HS-27A (cell line): ENCODE data around the gene KRT6B.
"Not testable (repeated sequence)": the region's sequence is repeated elsewhere in the genome, so short reads cannot be mapped to it uniquely, and the experiment has no call there.

Experiments used
- DNase-seq: peaks from one replicate; pipeline ENCODE4 v3.0.0-alpha.2; 2012; ENCODE audit warnings: low read depth, missing footprints

Gene KRT6B

DNA sequence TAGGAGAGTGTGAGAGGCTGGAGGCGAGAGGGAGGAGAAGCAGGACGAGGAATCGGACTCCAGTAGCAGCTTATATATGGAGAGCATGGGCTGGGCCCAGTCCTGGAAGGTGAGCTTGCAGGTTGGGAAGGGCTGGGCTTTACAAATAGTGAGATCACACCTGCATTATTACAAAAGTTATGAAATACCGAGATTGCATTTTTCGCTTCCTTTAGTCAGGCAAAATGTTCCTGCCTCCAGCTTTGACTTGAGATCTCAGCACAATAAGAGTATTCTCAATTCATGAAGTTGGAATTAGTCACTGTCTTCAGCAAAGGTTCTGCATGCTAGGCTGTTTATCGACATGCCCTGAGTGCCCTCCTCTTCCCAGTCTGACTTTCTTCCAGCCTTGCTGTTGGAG is at the start of gene KRT6B:
Gene KRT6B (minus strand): TSS at position 46 of the 400 bp plus-strand sequence. CDS start 68 bp downstream, outside the sequence.
- no peak for DNase-seq

GRCh38 chr12:52501490-52501889 is 49.5 kb upstream of the KRT6B start:
- DNase-seq: no peak

DNA sequence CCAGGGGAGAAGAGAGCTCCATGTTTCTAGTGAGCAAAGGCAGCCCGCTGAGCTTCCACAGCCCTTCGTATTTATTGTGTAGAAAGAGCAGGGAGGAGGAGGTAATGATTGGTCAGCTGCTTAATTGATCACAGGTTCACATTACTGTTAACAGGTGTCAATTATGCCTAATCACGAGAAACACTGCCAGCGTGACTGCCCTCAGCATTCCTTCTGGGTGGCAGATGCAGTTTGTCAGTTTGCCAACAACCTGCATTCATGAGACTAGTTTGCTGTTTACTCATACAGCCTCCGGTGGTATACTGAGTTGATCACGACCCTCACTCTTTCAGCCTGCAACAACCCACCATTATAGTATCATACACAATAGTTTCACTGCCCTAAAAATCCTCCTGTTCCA is 48.6 kb upstream of the KRT6B start:
- not testable (repeated sequence) for DNase-seq

- no peak for DNase-seq
Measured at GRCh38 chr12:52499806-52500560, 48.0 kb upstream of the KRT6B start.

DNA sequence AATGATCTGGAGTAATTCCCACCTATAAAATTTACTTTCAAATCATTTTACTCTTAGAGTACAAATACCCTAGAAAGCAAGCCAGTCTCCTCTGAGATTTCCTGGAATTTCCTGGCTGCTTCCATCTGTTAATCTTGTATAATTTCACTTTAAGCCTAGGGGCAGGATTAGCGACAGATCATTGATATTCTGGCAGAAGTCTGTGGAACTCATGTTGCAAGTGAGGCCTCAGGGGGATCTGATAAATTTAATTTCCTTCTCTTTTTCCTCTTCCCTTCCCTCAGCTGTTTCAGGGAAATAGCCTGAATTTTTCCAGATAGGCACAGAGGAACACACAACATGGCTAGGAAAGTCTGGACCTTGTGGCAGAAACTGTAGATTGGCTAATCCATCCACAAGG is 47.0 kb upstream of the KRT6B start:
- no peak for DNase-seq

GRCh38 chr12:52497975-52498374 is 46.0 kb upstream of the KRT6B start:
- DNase-seq: no peak

- no peak for DNase-seq
Measured at GRCh38 chr12:52496590-52497071, 44.7 kb upstream of the KRT6B start.

DNA sequence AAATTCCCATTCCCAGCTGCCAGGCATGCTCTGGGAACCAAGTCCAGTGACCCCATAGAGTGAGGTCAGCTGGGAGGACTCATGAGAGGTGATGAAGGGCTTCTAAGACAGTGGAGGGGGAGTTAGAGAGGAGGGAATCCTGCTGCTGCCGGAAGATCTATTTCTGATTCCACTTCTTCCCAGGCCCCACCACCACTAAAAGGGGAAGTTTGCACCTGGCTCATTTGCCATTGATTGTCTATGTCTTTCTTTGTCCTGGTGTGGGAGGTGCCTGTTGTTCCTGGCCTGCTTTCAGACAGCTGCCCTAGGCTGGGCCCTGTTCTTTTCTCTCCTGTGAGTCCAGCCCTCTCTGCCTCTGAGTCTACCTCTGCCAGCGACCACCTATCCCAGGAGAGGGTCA is 44.1 kb upstream of the KRT6B start:
- no peak for DNase-seq

DNA sequence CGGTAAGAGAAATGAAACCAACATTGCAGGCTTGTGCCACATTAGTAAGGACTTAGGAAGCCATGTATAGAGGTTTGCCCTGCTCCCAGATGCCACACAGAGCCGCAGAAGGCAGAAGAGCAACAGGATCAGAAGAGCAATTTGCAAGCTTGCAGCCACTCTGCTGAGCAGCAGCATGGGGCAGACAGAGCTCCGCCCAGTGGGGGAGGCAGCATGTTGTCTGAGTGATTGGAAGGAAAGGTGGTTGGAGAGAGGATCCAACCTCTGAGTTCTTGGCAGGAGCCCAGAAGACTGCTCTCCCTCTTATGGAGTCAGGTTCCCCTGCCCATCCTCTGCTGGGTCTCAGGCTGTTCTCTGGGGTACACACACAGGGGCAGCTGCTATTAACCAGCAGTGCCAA is 43.4 kb upstream of the KRT6B start:
- no peak for DNase-seq

DNA sequence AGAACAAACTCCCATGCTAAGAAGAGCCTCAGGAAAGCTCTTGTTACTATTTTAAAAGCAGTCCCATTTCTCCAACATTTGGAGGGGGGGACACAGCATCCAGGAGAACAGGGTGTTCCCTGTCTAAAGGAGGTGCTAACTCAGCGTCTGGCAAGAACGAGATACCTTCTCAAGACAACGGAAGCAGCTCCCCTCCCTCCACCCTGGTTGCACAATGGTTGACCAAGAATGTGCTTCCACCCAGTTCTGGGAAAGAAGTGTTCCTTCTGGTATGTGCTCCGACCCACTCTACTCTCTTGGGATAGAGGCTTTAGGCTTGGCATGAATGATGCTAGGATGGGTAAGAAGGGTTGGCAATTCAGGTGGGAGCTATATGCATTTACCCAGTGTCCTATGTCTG is 42.6 kb upstream of the KRT6B start:
- no peak for DNase-seq

- DNase-seq: no peak
Measured at GRCh38 chr12:52494100-52494499, 42.2 kb upstream of the KRT6B start.

GRCh38 chr12:52493172-52493571 is 41.2 kb upstream of the KRT6B start, which contains the start of gene KRT6A:
TSS of gene KRT6A (minus strand) at chr12:52493257. CDS start at chr12:52493188, 69 bp downstream.
- no peak for DNase-seq

- DNase-seq: not testable (repeated sequence)
Measured at GRCh38 chr12:52492405-52492804, 40.5 kb upstream of the KRT6B start.

DNA sequence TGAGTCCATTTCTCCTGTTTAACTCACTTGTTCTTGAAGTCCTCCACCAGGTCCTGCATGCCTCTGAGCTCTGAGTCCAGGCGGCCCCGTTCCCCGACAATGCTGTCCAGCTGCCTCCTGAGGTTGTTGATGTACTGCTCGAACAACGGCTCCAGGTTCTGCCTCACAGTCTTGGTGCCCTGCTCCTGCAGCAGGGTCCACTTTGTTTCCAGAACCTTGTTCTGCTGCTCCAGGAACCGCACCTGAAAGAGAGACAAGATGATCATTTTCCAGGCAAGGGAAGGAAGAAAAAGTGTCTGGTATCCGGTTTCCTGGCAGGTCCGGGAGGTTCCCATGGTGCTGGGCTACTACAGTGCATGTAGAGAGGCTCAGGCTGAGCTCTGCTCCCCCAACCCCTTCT is 39.5 kb upstream of the KRT6B start:
- not testable (repeated sequence) for DNase-seq

- no peak for DNase-seq
Measured at GRCh38 chr12:52488736-52489135, 36.8 kb upstream of the KRT6B start.

- not testable (repeated sequence) for DNase-seq
Measured at GRCh38 chr12:52487744-52488443, 35.9 kb upstream of the KRT6B start.

DNA sequence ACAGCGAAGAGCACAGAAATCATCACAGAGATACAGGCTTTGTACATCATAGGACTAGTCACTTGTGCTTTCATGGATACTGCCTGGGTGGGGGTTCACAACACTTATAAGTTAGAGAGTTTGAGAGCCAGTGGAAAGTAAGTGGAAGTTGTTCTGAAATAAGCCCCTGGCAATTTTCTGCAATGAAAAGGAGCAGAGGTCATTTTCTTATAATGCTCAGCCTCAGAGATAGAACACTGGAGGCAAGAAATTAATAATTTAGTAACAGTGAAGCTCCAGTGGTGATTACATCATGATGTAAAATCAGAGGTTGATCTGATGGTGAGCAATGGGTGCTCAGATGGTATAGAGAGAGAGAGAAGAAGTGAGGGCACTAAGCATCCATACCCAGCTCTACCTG is 35.3 kb upstream of the KRT6B start:
- DNase-seq: no peak

DNA sequence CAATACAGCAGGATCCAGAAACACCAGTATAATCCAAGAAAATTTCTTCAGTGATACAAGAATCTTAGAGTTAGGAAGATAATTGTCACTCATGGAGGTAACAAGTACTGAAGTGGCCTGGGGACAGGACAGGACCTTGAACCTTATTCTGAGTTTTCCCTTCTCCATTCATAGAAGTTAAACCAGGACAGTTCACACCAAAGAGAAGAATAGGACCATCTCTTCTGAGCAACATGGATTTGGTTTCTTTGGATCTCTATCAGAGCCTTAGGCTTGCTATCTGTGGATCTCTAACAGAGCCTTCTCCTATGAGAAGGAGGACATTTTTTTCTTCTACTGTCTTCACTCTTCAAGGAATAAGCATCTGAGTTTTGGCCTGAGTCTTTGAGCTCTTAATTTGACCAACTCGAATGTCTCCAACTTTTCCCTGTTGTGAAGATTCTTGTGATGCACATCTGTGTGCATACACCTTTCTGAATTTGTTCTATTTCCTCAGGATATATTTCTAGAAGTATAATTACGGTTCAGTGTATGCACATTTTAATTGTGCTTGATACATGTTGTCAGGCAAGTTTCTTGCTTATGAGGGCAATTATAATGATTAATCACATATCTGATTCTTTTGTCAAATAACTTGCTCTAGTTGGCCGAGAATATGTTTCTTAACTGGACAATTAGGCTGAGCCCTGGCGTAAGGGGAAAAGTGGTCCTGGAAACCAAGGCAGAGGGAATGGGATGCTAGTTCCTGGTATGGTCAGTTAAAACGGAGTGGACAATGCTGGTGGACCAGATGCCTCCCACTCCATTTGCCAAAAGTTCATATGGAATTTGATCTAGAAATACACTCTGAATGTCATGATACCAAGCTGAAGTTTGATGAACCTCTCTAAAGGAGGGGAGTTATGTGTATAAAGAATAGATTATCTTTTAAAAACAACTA is 34.5 kb upstream of the KRT6B start:
- no peak for DNase-seq

- no peak for DNase-seq
Measured at GRCh38 chr12:52480073-52480472, 28.1 kb upstream of the KRT6B start.

GRCh38 chr12:52477651-52478050 is 25.7 kb upstream of the KRT6B start:
- no peak for DNase-seq

DNA sequence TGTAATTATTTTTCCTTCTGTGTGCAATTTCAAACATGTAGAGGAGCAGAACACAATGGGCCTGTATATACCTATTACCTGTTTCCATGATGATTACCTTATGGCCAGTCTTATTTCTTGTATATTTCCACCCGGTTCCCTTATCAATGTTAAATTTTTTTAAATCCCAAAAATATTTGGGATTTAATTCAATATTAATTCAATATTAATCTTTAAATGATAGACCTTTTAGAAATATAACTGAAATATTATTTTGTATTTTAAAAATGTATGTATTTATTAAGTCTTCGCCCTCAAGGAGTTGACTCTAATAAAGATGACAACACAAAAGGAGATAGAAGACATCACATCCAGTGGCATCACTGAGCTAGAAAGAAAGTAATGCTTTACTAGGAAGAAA is 22.3 kb upstream of the KRT6B start:
- no peak for DNase-seq

DNA sequence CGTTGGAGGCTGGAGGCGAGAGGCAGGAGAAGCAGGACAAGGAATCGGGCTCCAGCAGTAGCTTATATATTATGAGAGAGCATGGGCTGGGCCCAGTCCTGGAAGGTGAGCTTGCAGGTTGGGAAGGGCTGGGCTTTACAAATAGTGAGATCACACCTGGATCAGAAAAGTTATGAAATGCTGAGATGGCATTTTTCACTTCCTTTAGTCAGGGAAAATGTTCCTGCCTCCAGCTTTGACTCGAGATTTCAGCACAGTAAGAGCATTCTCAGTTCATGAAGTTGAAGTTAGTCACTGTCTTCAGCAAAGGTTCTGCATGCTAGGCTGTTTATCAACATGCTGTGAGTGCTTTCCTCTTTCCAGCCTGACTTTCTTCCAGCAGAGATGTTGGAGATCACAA is 21.8 kb upstream of the KRT6B start, which contains the start of gene KRT6C:
Gene KRT6C (minus strand): TSS at position 38 of the 400 bp plus-strand sequence. CDS start 68 bp downstream, outside the sequence.
- no peak for DNase-seq
